IMR-90 (cell line): ENCODE results near the gene RNF144B. TPM values are rescaled to one million over a fixed set of nuclear protein-coding genes. Genes with fewer than 3 reads are reported as not detected.

Source experiments
- ATAC-seq: fragments of 200-7000 bp; cut with Tn5 transposase; 2 replicates; pipeline ENCODE4 v1.9.1; 2020; ENCODE audit warnings: low read depth, mild to moderate bottlenecking, moderate library complexity
- BruUV-seq: library from RNA; stranded (reverse); fragments of 400-500 nt; replicated peaks from 2 replicates; lab custom pipeline; 2021; lab: Mats Ljungman, UMichigan
- CTCF ChIA-PET: fragments of 300-600 bp; formaldehyde crosslinking; extraction: SDS; loops from one replicate; lab custom pipeline; 2021; ENCODE audit warnings: antibody characterized with exemption; lab: Yijun Ruan, JAX
- POLR2A ChIA-PET: fragments of 300-600 bp; sonication (Branson Sonifier 250); formaldehyde crosslinking; loops from one replicate; lab custom pipeline; 2022; ENCODE audit warnings: antibody characterized with exemption; ENCODE audit not compliant: unreplicated experiment; lab: Charles Lee
- DNase-seq: peaks from one replicate; pipeline ENCODE4 v3.0.0; 2013
- H2AFZ ChIP-seq: replicated peaks from 2 replicates; pipeline ENCODE3; 2013; ENCODE audit warnings: low read length, mild to moderate bottlenecking; ENCODE audit not compliant: poor library complexity
- H2AK5ac ChIP-seq: 2 replicates; pipeline ENCODE4 v1.6.1; 2013; ENCODE audit warnings: low read depth, low read length, inconsistent platforms
- H2AK9ac ChIP-seq: replicated peaks from 2 replicates; pipeline ENCODE3; 2013; ENCODE audit warnings: mild to moderate bottlenecking, low read depth, low read length, moderate library complexity; ENCODE audit not compliant: poor library complexity
- H2BK120ac ChIP-seq: 2 replicates; pipeline ENCODE4 v1.6.1; 2013; ENCODE audit warnings: low read depth, low read length, inconsistent platforms
- H2BK15ac ChIP-seq: 3 replicates; pipeline ENCODE4 v1.6.1; 2013; ENCODE audit warnings: low read depth, low read length, inconsistent platforms
- H2BK20ac ChIP-seq: 2 replicates; pipeline ENCODE4 v1.6.1; 2013; ENCODE audit warnings: low read depth, mild to moderate bottlenecking, inconsistent platforms, low read length, moderate library complexity
- H2BK5ac ChIP-seq: 2 replicates; pipeline ENCODE4 v1.6.1; 2013; ENCODE audit warnings: mild to moderate bottlenecking, low read depth, low read length, inconsistent platforms; ENCODE audit not compliant: poor library complexity, severe bottlenecking
- H3K14ac ChIP-seq: replicated peaks from 2 replicates; pipeline ENCODE4 v1.6.1; 2013; ENCODE audit warnings: low read depth, low read length, inconsistent platforms
- H3K18ac ChIP-seq: 2 replicates; pipeline ENCODE4 v1.6.1; 2013; ENCODE audit warnings: low read depth, low read length, control low read depth
- H3K23ac ChIP-seq: 2 replicates; pipeline ENCODE4 v1.6.1; 2013; ENCODE audit warnings: low read depth, low read length, inconsistent platforms
- H3K27ac ChIP-seq: 2 replicates; pipeline ENCODE4 v1.5.1; 2013; ENCODE audit warnings: mild to moderate bottlenecking, control low read depth, low read length; ENCODE audit not compliant: insufficient read depth
- H3K27me3 ChIP-seq: 2 replicates; pipeline ENCODE4 v1.6.1; 2013; ENCODE audit warnings: low read length; ENCODE audit not compliant: control insufficient read depth, insufficient read depth
- H3K36me3 ChIP-seq: 2 replicates; pipeline ENCODE4 v1.6.1; 2013; ENCODE audit warnings: low read length, mixed read lengths; ENCODE audit not compliant: control insufficient read depth, insufficient read depth
- H3K4ac ChIP-seq: 2 replicates; pipeline ENCODE4 v1.6.1; 2013; ENCODE audit warnings: low read depth, low read length, inconsistent platforms
- H3K4me1 ChIP-seq: 2 replicates; pipeline ENCODE4 v1.6.1; 2013; ENCODE audit warnings: low read length, mixed read lengths; ENCODE audit not compliant: control insufficient read depth, insufficient read depth
- H3K4me2 ChIP-seq: 2 replicates; pipeline ENCODE4 v1.6.1; 2013; ENCODE audit warnings: low read depth, mild to moderate bottlenecking, control low read depth, low read length, moderate library complexity
- H3K4me3 ChIP-seq: 2 replicates; pipeline ENCODE4 v1.5.1; 2013; ENCODE audit warnings: low read depth, mild to moderate bottlenecking, control low read depth, low read length, moderate library complexity; ENCODE audit not compliant: insufficient read depth
- H3K56ac ChIP-seq: 2 replicates; pipeline ENCODE4 v1.6.1; 2013; ENCODE audit warnings: low read length, inconsistent platforms; ENCODE audit not compliant: insufficient read depth; ENCODE audit errors: extremely low read depth
- H3K79me1 ChIP-seq, 2 experiments: 2 replicates each; pipeline ENCODE4 v1.6.1; 2013; ENCODE audit warnings: low read length in 2 of 2, inconsistent platforms in 1 of 2, low read depth in 1 of 2
- H3K9ac ChIP-seq: 2 replicates; pipeline ENCODE4 v1.6.1; 2013; ENCODE audit warnings: low read depth, low read length, control low read depth
- H3K9me1 ChIP-seq: 2 replicates; pipeline ENCODE4 v1.6.1; 2013; ENCODE audit warnings: low read length, inconsistent platforms; ENCODE audit not compliant: insufficient read depth
- H3K9me3 ChIP-seq: 2 replicates; pipeline ENCODE4 v1.6.1; 2013; ENCODE audit warnings: low read length; ENCODE audit not compliant: control insufficient read depth, insufficient read depth
- H4K20me1 ChIP-seq: 2 replicates; pipeline ENCODE4 v1.6.1; 2013; ENCODE audit warnings: low read length, inconsistent platforms; ENCODE audit not compliant: insufficient read depth
- H4K5ac ChIP-seq: 2 replicates; pipeline ENCODE4 v1.6.1; 2013; ENCODE audit warnings: mild to moderate bottlenecking, low read depth, low read length, control low read depth
- H4K8ac ChIP-seq, 2 experiments: 2 replicates each; pipeline ENCODE4 v1.6.1; 2013; ENCODE audit warnings: low read depth in 2 of 2, low read length in 2 of 2, control low read depth in 1 of 2, inconsistent platforms in 1 of 2
- H4K91ac ChIP-seq: 2 replicates; pipeline ENCODE4 v1.6.1; 2013; ENCODE audit warnings: low read depth, low read length, inconsistent platforms; ENCODE audit not compliant: insufficient read depth
- BHLHE40 ChIP-seq: fragments of 150-350 bp; IDR thresholded peaks from 2 replicates; pipeline ENCODE4 v1.6.1; 2016; ENCODE audit warnings: mild to moderate bottlenecking, low read depth, low read length
- CEBPB ChIP-seq: IDR thresholded peaks from 2 replicates; pipeline ENCODE4 v1.6.1; 2012; ENCODE audit warnings: low read depth, low read length, improper control_type of control experiment
- MAFK ChIP-seq: IDR thresholded peaks from 2 replicates; pipeline ENCODE4 v1.6.1; 2012; ENCODE audit warnings: low read depth, low read length, improper control_type of control experiment
- MAZ ChIP-seq: IDR thresholded peaks from 2 replicates; pipeline ENCODE4 v1.6.1; 2012; ENCODE audit warnings: low read depth, mild to moderate bottlenecking, low read length, improper control_type of control experiment, moderate library complexity, borderline replicate concordance
- RCOR1 ChIP-seq: IDR thresholded peaks from 2 replicates; pipeline ENCODE4 v1.6.1; 2012; ENCODE audit warnings: mild to moderate bottlenecking, low read length, improper control_type of control experiment; ENCODE audit not compliant: insufficient replicate concordance
- RFX5 ChIP-seq: IDR thresholded peaks from 2 replicates; pipeline ENCODE4 v1.8.0; 2012; ENCODE audit warnings: low read depth, mild to moderate bottlenecking, low read length, moderate library complexity
- WGBS, 2 experiments: methylation state at CpG; one replicate each; pipeline versions ENCODE4 v1.1.5 to v1.1.7; 2013; ENCODE audit warnings: missing lambda C conversion rate in 2 of 2; ENCODE audit not compliant: insufficient read length in 1 of 2; ENCODE audit errors: extremely low coverage in 2 of 2; 5-methylcytosine and 5-hydroxymethylcytosine counted together
- dilution Hi-C: fragments of 300-500 bp; cut with HindIII; formaldehyde crosslinking; loops from one replicate; pipeline ENCODE4 v1.14.3; 2018; ENCODE audit warnings: low sequenced_read_pairs; ENCODE audit not compliant: unreplicated experiment
- in situ Hi-C: fragments of 300-500 bp; cut with MboI; formaldehyde crosslinking; loops from 3 replicates; pipeline ENCODE4 v1.14.3; 2019; ENCODE audit warnings: low sequenced_read_pairs, inconsistent platforms, mixed read lengths
- intact Hi-C: fragments of 100-400 bp; cut with micrococcal nuclease; formaldehyde crosslinking; loops from 2 replicates; pipeline ENCODE4 v1.10.0; 2022
- polyA plus RNA-seq, 3 experiments: library from polyadenylated mRNA; depleted of rRNA; stranded (reverse); fragments of >200 nt; gene quantifications; 2 replicates each; pipeline ENCODE4 v1.2.3, GENCODE V29; 2012; ENCODE audit warnings: low replicate concordance in 1 of 3
- total RNA-seq: library from RNA; depleted of rRNA; stranded (reverse); fragments of >200 nt; gene quantifications from 2 replicates; pipeline ENCODE4 v1.2.3, GENCODE V29; 2012
- TF ChIP-seq, protein P1 (sequence below): fragments of 150-350 bp; IDR thresholded peaks from 2 replicates; pipeline ENCODE4 v1.6.1; 2016; ENCODE audit warnings: low read depth, mild to moderate bottlenecking, low read length, moderate library complexity, borderline replicate concordance

The RNF144B gene
- total and polyA plus RNA-seq, 2 of the 4 experiments (the other 2 are of a cell fraction), result 0.44 to 2.7 TPM

- H2BK15ac ChIP-seq, result no peak overlapping the region
- peaks cover 3% of the 10 kb centered on the region; the same call in 1 of the 2 replicates for H3K9me1 ChIP-seq
- peaks cover 3% of the 10 kb centered on the region; the same call in 1 of the 2 replicates for H4K20me1 ChIP-seq
- no peaks in the 10 kb centered on the region for H3K27me3 ChIP-seq
- no peaks in the 10 kb centered on the region for H3K79me1 ChIP-seq
- H3K4me3 ChIP-seq, result no peak overlapping the region
- ChIA-PET POLR2A (no interaction called here), CTCF (no interaction called here)
- WGBS, 2 experiments, result no CpG with 5 or more reads among the region's 1 CpG
- no peak overlapping the region for H2BK120ac ChIP-seq
- ATAC-seq, result no peak
- no peak overlapping the region for H2BK5ac ChIP-seq
- no peak overlapping the region for H4K5ac ChIP-seq
- no peak overlapping the region for H2AFZ ChIP-seq
- H2BK20ac ChIP-seq, result no peak overlapping the region
- no peak overlapping the region for H3K56ac ChIP-seq
- dilution Hi-C loops, result no loop called here
- no peaks in the 10 kb centered on the region for H3K9me3 ChIP-seq
- no peaks in the 10 kb centered on the region for H3K36me3 ChIP-seq
- H3K23ac ChIP-seq, result no peak overlapping the region
- no peak overlapping the region for H4K91ac ChIP-seq
- no peak overlapping the region for H2AK9ac ChIP-seq
- DNase-seq, result no peak
- no peak overlapping the region for H3K27ac ChIP-seq
- in situ Hi-C loops, result no loop called here
- H2AK5ac ChIP-seq, result no peak overlapping the region
- TF ChIP-seq RCOR1 (no peak), MAFK (no peak), RFX5 (no peak), CEBPB (no peak), MAZ (no peak), BHLHE40 (no peak)
- TF ChIP-seq, protein P1, sequence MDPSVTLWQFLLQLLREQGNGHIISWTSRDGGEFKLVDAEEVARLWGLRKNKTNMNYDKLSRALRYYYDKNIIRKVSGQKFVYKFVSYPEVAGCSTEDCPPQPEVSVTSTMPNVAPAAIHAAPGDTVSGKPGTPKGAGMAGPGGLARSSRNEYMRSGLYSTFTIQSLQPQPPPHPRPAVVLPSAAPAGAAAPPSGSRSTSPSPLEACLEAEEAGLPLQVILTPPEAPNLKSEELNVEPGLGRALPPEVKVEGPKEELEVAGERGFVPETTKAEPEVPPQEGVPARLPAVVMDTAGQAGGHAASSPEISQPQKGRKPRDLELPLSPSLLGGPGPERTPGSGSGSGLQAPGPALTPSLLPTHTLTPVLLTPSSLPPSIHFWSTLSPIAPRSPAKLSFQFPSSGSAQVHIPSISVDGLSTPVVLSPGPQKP, result no peak
- H3K4me2 ChIP-seq, result no peak overlapping the region
- no peak overlapping the region for H3K18ac ChIP-seq
- no TSS peak for BruUV-seq
- H3K9ac ChIP-seq, result no peak overlapping the region
- intact Hi-C loops, result no loop called here
- H3K4ac ChIP-seq, result no peak overlapping the region
- H3K4me1 ChIP-seq, result peaks cover 4% of the 10 kb centered on the region; the same call in 1 of the 2 replicates
- H4K8ac ChIP-seq, result no peak overlapping the region
- no peak overlapping the region for H3K14ac ChIP-seq
Observed at GRCh38 chr6:18359237-18359885, 27.8 kb upstream of the RNF144B start.
